Natural killer cell (primary cell): Measurements from ENCODE around the gene ABCB10. TPM values are rescaled to one million over a fixed set of nuclear protein-coding genes. Genes with fewer than 3 reads are reported as not detected.

Source experiments
- ATAC-seq, 3 donors: fragments of 150-1000 bp in 2 of 3; fragments of 200-7000 bp in 1 of 3; cut with Tn5 transposase; 1 replicate in 1 of 3; 2 replicates in 2 of 3; pipeline ENCODE4 v1.10.0; 2021; ENCODE audit warnings: mild to moderate bottlenecking in 2 of 3, moderate library complexity in 2 of 3
- DNase-seq, 2 donors: peaks; one replicate each; pipeline versions ENCODE4 v3.0.0 to v3.0.0-alpha.2; 2013 to 2021; ENCODE audit warnings: mixed read lengths in 1 of 2
- H3K27ac ChIP-seq: one replicate; pipeline ENCODE4 v1.5.1; 2013; ENCODE audit warnings: mild to moderate bottlenecking, low read length
- H3K27me3 ChIP-seq: one replicate; pipeline ENCODE4 v1.6.1; 2013; ENCODE audit warnings: low read length; ENCODE audit not compliant: control insufficient read depth, insufficient read depth
- H3K36me3 ChIP-seq: one replicate; pipeline ENCODE4 v1.6.1; 2013; ENCODE audit warnings: low read length; ENCODE audit not compliant: control insufficient read depth, insufficient read depth
- H3K4me1 ChIP-seq: one replicate; pipeline ENCODE4 v1.6.1; 2013; ENCODE audit warnings: low read length; ENCODE audit not compliant: control insufficient read depth, insufficient read depth
- H3K4me3 ChIP-seq: one replicate; pipeline ENCODE4 v1.5.1; 2013; ENCODE audit warnings: low read length
- H3K9me3 ChIP-seq: one replicate; pipeline ENCODE4 v1.6.1; 2013; ENCODE audit warnings: low read length; ENCODE audit not compliant: control insufficient read depth, insufficient read depth
- H3K27ac Mint-ChIP-seq, 2 donors: one replicate each; pipeline ENCODE4 v1.8.0; 2022; ENCODE audit warnings: mild to moderate bottlenecking in 2 of 2, mixed read lengths in 2 of 2, moderate library complexity in 1 of 2
- H3K27me3 Mint-ChIP-seq, 2 donors: one replicate each; pipeline ENCODE4 v1.8.0; 2022; ENCODE audit warnings: low read depth in 2 of 2, mixed read lengths in 2 of 2
- H3K36me3 Mint-ChIP-seq: one replicate; pipeline ENCODE4 v1.8.0; 2022; ENCODE audit warnings: mixed read lengths
- H3K4me1 Mint-ChIP-seq, 2 donors: one replicate each; pipeline ENCODE4 v1.8.0; 2022; ENCODE audit warnings: mixed read lengths in 2 of 2
- H3K4me3 Mint-ChIP-seq: one replicate; pipeline ENCODE4 v1.8.0; 2022; ENCODE audit warnings: mild to moderate bottlenecking, moderate library complexity, mixed read lengths
- H3K9me3 Mint-ChIP-seq, 2 donors: one replicate each; pipeline ENCODE4 v1.8.0; 2022; ENCODE audit warnings: mixed read lengths in 2 of 2
- WGBS: methylation state at CpG from one replicate; pipeline ENCODE4 v1.1.7; 2013; ENCODE audit warnings: missing lambda C conversion rate; ENCODE audit not compliant: insufficient coverage; 5-methylcytosine and 5-hydroxymethylcytosine counted together
- intact Hi-C: fragments of 100-400 bp; cut with micrococcal nuclease; formaldehyde crosslinking; loops from one replicate; pipeline ENCODE4 v1.14.2; 2022
- total RNA-seq, 4 donors: library from RNA; stranded (reverse); fragments of 120-200 nt in 1 of 4; gene quantifications; one replicate each; pipeline versions ENCODE4 v1.2.3 to v1.2.4, GENCODE V29; 2013 to 2022
- TF ChIP-seq, protein P1 (sequence below): fragments of 200-600 bp; IDR thresholded peaks from one replicate; pipeline ENCODE4 v1.8.0; 2022; ENCODE audit warnings: antibody characterized with exemption

The ABCB10 gene
- total RNA-seq, 3 donors from 2014 or later (not counting 1 experiment from before 2014, with no cell fraction given), result 22.0 to 23.3 (median 22.0) TPM

DNA sequence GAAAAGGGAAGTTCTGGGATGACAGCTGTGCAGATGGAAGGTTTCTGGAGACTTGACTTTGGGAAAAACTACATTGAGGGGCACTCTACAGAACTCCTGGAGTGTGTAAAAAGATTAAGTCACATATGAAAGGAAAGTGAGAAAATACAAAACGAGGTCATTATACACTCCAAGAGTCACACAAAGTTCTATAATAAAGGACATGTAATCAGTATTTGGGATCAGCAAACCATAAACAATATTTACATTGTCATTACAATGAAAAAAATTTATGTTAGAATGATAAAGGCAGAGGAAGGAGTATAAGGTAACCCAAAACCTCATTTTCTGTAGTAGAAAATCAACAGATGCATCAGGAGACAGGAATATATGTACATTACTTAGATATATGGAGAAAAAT, 73.2 kb downstream of the ABCB10 start:
- Mint-ChIP-seq H3K36me3 (peaks cover 24% of the 10 kb centered on the region), H3K27me3 (no peaks in the 10 kb centered on the region), H3K4me3 (no peak overlapping the region), H3K27ac (no peak overlapping the region), H3K9me3 (no peaks in the 10 kb centered on the region), H3K4me1 (peaks cover 14 to 17% of the 10 kb centered on the region in 2 donors)
- peaks cover 56% of the 10 kb centered on the region for H3K36me3 ChIP-seq
- no CpG with 5 or more reads among the region's 1 CpG for WGBS
- H3K27me3 ChIP-seq, result no peaks in the 10 kb centered on the region
- H3K9me3 ChIP-seq, result no peaks in the 10 kb centered on the region
- H3K4me1 ChIP-seq, result peaks cover 3% of the 10 kb centered on the region
- no peak for ATAC-seq
- TF ChIP-seq, protein P1, sequence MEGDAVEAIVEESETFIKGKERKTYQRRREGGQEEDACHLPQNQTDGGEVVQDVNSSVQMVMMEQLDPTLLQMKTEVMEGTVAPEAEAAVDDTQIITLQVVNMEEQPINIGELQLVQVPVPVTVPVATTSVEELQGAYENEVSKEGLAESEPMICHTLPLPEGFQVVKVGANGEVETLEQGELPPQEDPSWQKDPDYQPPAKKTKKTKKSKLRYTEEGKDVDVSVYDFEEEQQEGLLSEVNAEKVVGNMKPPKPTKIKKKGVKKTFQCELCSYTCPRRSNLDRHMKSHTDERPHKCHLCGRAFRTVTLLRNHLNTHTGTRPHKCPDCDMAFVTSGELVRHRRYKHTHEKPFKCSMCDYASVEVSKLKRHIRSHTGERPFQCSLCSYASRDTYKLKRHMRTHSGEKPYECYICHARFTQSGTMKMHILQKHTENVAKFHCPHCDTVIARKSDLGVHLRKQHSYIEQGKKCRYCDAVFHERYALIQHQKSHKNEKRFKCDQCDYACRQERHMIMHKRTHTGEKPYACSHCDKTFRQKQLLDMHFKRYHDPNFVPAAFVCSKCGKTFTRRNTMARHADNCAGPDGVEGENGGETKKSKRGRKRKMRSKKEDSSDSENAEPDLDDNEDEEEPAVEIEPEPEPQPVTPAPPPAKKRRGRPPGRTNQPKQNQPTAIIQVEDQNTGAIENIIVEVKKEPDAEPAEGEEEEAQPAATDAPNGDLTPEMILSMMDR, result no peak
- H3K27ac ChIP-seq, result no peak overlapping the region
- intact Hi-C loops, result no loop called here
- no peak overlapping the region for H3K4me3 ChIP-seq
- no peak for DNase-seq

DNA sequence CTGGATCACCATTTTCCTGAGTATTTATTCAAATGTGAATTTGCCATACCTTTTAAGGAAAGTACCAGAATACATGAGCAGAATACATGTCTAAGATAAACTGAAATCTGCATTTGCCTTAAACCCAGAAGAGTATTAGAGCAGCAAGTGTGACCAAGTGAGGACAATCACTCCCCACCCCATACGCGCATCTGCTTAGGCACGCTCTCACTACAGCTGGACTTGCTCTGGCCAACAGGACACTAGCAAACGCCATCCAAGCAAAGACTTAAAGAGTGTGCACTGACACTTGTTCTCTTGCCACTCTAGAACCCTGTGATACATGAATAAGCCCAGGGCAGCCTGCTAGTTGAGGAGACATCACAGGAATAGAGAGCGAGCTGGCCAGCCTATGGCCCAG, 76.0 kb downstream of the ABCB10 start:
- TF ChIP-seq, protein P1, result no peak
- H3K27me3 Mint-ChIP-seq, result no peaks in the 10 kb centered on the region
- Histone ChIP-seq H3K27ac (no peak overlapping the region), H3K9me3 (no peaks in the 10 kb centered on the region), H3K36me3 (peaks cover 44% of the 10 kb centered on the region), H3K4me3 (no peak overlapping the region), H3K4me1 (peaks cover 3% of the 10 kb centered on the region), H3K27me3 (no peaks in the 10 kb centered on the region)
- H3K27ac Mint-ChIP-seq, result peak overlapping the region; percentile 52 to 71
- intact Hi-C loops, result loop anchor here (1.0 to 5.0 kb wide), 3 partner anchors 140 to 818 kb away; partner anchors contain the start of gene CCSAP
- DNase-seq (no peak), ATAC-seq (no peak)
- H3K9me3 Mint-ChIP-seq, result no peaks in the 10 kb centered on the region
- peaks cover 24% of the 10 kb centered on the region for H3K36me3 Mint-ChIP-seq
- WGBS, result 99% methylated on average over 5 of the region's 5 CpGs
- peaks cover 26 to 29% of the 10 kb centered on the region in 2 donors for H3K4me1 Mint-ChIP-seq
- H3K4me3 Mint-ChIP-seq, result no peak overlapping the region

DNA sequence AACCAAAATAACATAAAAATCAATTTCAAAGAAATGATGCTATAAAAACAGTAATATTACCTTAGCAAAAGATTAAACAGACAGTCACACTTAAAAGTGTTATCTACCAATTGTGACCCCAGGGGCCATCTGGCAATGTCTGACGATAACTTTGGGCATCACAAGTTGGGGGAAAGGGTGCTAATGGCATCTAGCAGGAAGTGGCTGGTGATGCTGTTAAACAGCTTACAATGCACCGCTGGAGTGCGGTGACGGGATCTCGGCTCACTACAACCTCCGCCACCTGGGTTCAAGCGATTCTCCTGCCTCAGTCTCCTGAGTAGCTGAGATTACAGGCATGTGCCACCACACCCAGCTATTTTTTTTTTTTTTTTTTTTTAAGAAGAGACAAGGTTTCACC, 78.0 kb downstream of the ABCB10 start:
- Mint-ChIP-seq H3K27me3 (no peaks in the 10 kb centered on the region), H3K4me1 (peaks cover 26 to 29% of the 10 kb centered on the region in 2 donors), H3K9me3 (no peaks in the 10 kb centered on the region), H3K27ac (peak overlapping the region; percentile 52 to 71), H3K4me3 (peak overlapping the region; percentile 33), H3K36me3 (peaks cover 8% of the 10 kb centered on the region)
- peak overlapping the region; percentile 60 for H3K27ac ChIP-seq
- peaks cover 38% of the 10 kb centered on the region for H3K36me3 ChIP-seq
- H3K4me3 ChIP-seq, result no peak overlapping the region
- peaks cover 3% of the 10 kb centered on the region for H3K4me1 ChIP-seq
- intact Hi-C loops, result loop anchor here (2.0 to 5.0 kb wide), 2 partner anchors 28 to 138 kb away; partner anchors contain the start of genes CCSAP and NUP133
- ATAC-seq (peak; percentile 76 to 93 (median 87)), DNase-seq (peak; percentile 12 to 33)
- H3K9me3 ChIP-seq, result no peaks in the 10 kb centered on the region
- no peaks in the 10 kb centered on the region for H3K27me3 ChIP-seq
- TF ChIP-seq, protein P1, result no peak
- WGBS, result 68% methylated on average over 7 of the region's 7 CpGs
